Mesenchymal stem cell (in vitro differentiated cells and primary cell): Measurements from ENCODE around the gene STAB1.

Experiments used
- DNase-seq: peaks from one replicate; pipeline ENCODE4 v3.0.0-alpha.2; 2013
- H2AFZ ChIP-seq: one replicate; pipeline ENCODE4 v1.6.1; 2013; ENCODE audit warnings: low read depth, mild to moderate bottlenecking, control low read depth, inconsistent platforms, low read length, moderate library complexity
- H2AK5ac ChIP-seq: 2 replicates; pipeline ENCODE4 v1.6.1; 2013; ENCODE audit warnings: low read length, moderate library complexity, mild to moderate bottlenecking, inconsistent platforms; ENCODE audit not compliant: severe bottlenecking
- H2BK120ac ChIP-seq: one replicate; pipeline ENCODE4 v1.6.1; 2013; ENCODE audit warnings: low read depth, mild to moderate bottlenecking, inconsistent platforms, low read length, moderate library complexity
- H2BK12ac ChIP-seq, 2 experiments: one replicate each; pipeline ENCODE4 v1.6.1; 2013; ENCODE audit warnings: inconsistent platforms in 2 of 2, low read length in 2 of 2, mild to moderate bottlenecking in 2 of 2, moderate library complexity in 2 of 2, control low read depth in 1 of 2
- H2BK15ac ChIP-seq: one replicate; pipeline ENCODE4 v1.6.1; 2013; ENCODE audit warnings: mild to moderate bottlenecking, low read depth, inconsistent platforms; ENCODE audit not compliant: poor library complexity, severe bottlenecking
- H2BK5ac ChIP-seq: 2 replicates; pipeline ENCODE4 v1.6.1; 2013; ENCODE audit warnings: low read depth, mild to moderate bottlenecking, low read length, control low read depth, inconsistent platforms; ENCODE audit not compliant: poor library complexity, severe bottlenecking
- H3K14ac ChIP-seq, 2 experiments: one replicate each; pipeline ENCODE4 v1.6.1; 2013; ENCODE audit warnings: inconsistent platforms in 2 of 2, low read length in 2 of 2, control low read depth in 1 of 2, mild to moderate bottlenecking in 1 of 2, moderate library complexity in 1 of 2
- H3K18ac ChIP-seq, 2 experiments: one replicate each; pipeline ENCODE4 v1.6.1; 2013; ENCODE audit warnings: inconsistent platforms in 2 of 2, low read length in 2 of 2, control low read depth in 1 of 2, low read depth in 1 of 2, mild to moderate bottlenecking in 1 of 2
- H3K23ac ChIP-seq, 2 experiments: one replicate each; pipeline ENCODE4 v1.6.1; 2013; ENCODE audit warnings: inconsistent platforms in 2 of 2, low read length in 2 of 2, mild to moderate bottlenecking in 2 of 2, moderate library complexity in 2 of 2, control low read depth in 1 of 2
- H3K27ac ChIP-seq: 2 replicates; pipeline ENCODE4 v1.5.1; 2013; ENCODE audit warnings: mild to moderate bottlenecking, moderate library complexity, low read length, control low read depth, inconsistent platforms; ENCODE audit not compliant: poor library complexity, severe bottlenecking
- H3K27me3 ChIP-seq, 2 experiments: 2 replicates each; pipeline versions ENCODE4 v1.6.1 to v1.7.0; 2013; ENCODE audit warnings: low read length in 2 of 2, mild to moderate bottlenecking in 2 of 2, moderate library complexity in 2 of 2, control low read depth in 1 of 2, inconsistent platforms in 1 of 2; ENCODE audit not compliant: control insufficient read depth in 1 of 2, insufficient read depth in 1 of 2
- H3K36me3 ChIP-seq, 2 experiments: 2 replicates each; pipeline versions ENCODE4 v1.6.1 to v1.7.0; 2013; ENCODE audit warnings: low read length in 2 of 2, control low read depth in 1 of 2, inconsistent platforms in 1 of 2, low read depth in 1 of 2, mild to moderate bottlenecking in 1 of 2; ENCODE audit not compliant: insufficient read depth in 2 of 2, control insufficient read depth in 1 of 2
- H3K4ac ChIP-seq, 2 experiments: one replicate each; pipeline ENCODE4 v1.6.1; 2013; ENCODE audit warnings: inconsistent platforms in 2 of 2, low read length in 2 of 2, mild to moderate bottlenecking in 2 of 2, moderate library complexity in 2 of 2, control low read depth in 1 of 2, low read depth in 1 of 2
- H3K4me1 ChIP-seq: 2 replicates; pipeline ENCODE4 v1.6.1; 2013; ENCODE audit warnings: low read depth, low read length, control low read depth; ENCODE audit not compliant: control insufficient read depth, insufficient read depth
- H3K4me2 ChIP-seq: 2 replicates; pipeline ENCODE4 v1.6.1; 2013; ENCODE audit warnings: low read length, mild to moderate bottlenecking, inconsistent platforms; ENCODE audit not compliant: poor library complexity, severe bottlenecking
- H3K4me3 ChIP-seq, 2 experiments: 2 replicates each; pipeline versions ENCODE4 v1.5.1 to v1.7.0; 2013; ENCODE audit warnings: low read length in 2 of 2, mild to moderate bottlenecking in 2 of 2, control low read depth in 1 of 2, low read depth in 1 of 2; ENCODE audit not compliant: insufficient read depth in 1 of 2
- H3K79me1 ChIP-seq: replicated peaks from 2 replicates; pipeline ENCODE4 v1.6.1; 2013; ENCODE audit warnings: mild to moderate bottlenecking, control low read depth, low read length, inconsistent platforms; ENCODE audit not compliant: poor library complexity, severe bottlenecking
- H3K9ac ChIP-seq: 2 replicates; pipeline ENCODE4 v1.7.0; 2013; ENCODE audit warnings: mild to moderate bottlenecking, low read length, moderate library complexity
- H3K9me3 ChIP-seq: 2 replicates; pipeline ENCODE4 v1.7.0; 2013; ENCODE audit warnings: mild to moderate bottlenecking, low read length; ENCODE audit not compliant: control insufficient read depth
- H4K8ac ChIP-seq: one replicate; pipeline ENCODE4 v1.6.1; 2013; ENCODE audit warnings: inconsistent platforms, mild to moderate bottlenecking, low read length, moderate library complexity
- H4K91ac ChIP-seq: one replicate; pipeline ENCODE4 v1.6.1; 2013; ENCODE audit warnings: mild to moderate bottlenecking, low read length, inconsistent platforms
- WGBS: methylation state at CpG from one replicate; pipeline ENCODE4 v1.1.7; 2013; ENCODE audit warnings: mixed read lengths; 5-methylcytosine and 5-hydroxymethylcytosine counted together

The STAB1 gene

DNA sequence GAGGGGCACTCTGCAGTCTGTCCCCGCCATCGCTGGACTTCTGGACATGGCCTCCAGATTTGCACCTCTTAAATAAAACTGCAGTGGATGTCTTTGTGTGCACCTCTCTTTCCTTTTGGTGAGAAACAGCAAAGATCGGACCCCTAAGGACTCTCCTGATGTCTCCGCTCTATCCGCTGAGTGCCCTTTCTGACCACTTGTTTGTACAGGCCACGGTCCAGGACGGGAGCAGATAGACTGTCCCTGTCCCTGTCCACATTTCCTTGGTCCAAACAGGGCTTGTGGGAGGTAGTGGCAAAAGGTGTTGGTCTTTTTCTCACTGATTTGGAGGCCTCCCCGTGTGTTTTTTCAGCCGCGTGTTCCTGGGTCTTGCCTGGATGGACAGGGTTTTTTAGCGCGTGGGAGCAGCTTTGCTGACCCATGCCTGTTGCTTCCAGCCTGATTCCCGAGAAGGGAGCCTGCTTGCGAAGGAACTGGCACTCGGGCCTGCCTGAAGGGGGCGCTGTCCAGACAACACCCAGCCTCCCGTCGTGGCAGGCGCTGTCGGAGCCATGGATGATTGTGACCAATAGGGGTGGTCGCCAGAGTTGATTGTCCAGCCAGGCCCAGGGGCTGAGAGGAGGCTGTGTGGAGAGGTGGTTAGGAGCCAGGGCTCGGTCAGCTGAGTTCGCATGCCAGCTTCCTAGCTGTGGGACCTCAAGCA, 13.2 kb upstream of the STAB1 start:
- Histone ChIP-seq H3K27me3 (no peaks in the 10 kb centered on the region), H2BK15ac (no peak overlapping the region)
- WGBS, result 89% methylated on average over 23 of the region's 23 CpGs

DNA sequence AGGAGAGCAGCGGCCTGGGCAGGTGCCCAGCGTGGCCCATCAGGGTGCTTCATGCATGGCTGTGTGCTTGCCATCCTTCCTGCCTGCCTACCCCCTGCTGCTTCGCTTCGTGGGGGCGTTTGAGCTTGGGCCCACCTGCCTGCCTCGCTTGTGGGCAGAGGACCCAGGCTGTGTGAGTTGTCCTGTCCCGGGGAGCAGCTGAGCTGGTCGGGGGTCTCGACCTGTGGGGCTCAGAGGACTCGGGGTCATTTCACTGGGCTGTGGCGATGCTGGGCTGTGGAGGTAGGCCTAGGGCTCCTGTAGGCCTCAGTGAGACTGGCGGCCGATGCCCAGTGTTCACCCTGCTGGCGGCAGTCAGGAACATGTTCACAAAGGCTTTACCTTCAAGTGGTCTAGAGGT, 12.1 kb upstream of the STAB1 start:
- Histone ChIP-seq H2AFZ (no peak overlapping the region), H2AK5ac (no peak overlapping the region), H3K4me1 (peaks cover 9% of the 10 kb centered on the region), H3K27ac (no peak overlapping the region), H3K18ac (no peak overlapping the region), H3K23ac (no peak overlapping the region), H4K91ac (peak overlapping the region; percentile 30), H3K36me3 (peaks cover 81 to 96% of the 10 kb centered on the region in 2 experiments), H3K4me3 (no peak overlapping the region), H2BK12ac (no peak overlapping the region), H3K79me1 (peaks cover 47% of the 10 kb centered on the region), H3K4me2 (no peak overlapping the region), H2BK15ac (no peak overlapping the region), H2BK120ac (no peak overlapping the region), H2BK5ac (no peak overlapping the region), H3K9me3 (no peaks in the 10 kb centered on the region), H3K9ac (peak overlapping the region; percentile 30), H4K8ac (no peak overlapping the region), H3K4ac (no peak overlapping the region), H3K27me3 (no peaks in the 10 kb centered on the region), H3K14ac (no peak overlapping the region)
- 91% methylated on average over 14 of the region's 14 CpGs for WGBS
- DNase-seq, result no peak

More for the DNA sequence above, 13.2 kb upstream of the STAB1 start:
- Histone ChIP-seq H2BK12ac (no peak overlapping the region), H2AK5ac (no peak overlapping the region), H4K8ac (no peak overlapping the region), H2BK5ac (no peak overlapping the region), H3K18ac (no peak overlapping the region), H3K23ac (no peak overlapping the region), H3K9ac (no peak overlapping the region), H2AFZ (no peak overlapping the region), H3K9me3 (no peaks in the 10 kb centered on the region), H2BK120ac (no peak overlapping the region), H3K27ac (no peak overlapping the region), H3K4me1 (peaks cover 9% of the 10 kb centered on the region), H3K14ac (no peak overlapping the region), H3K4ac (no peak overlapping the region), H3K79me1 (peaks cover 56% of the 10 kb centered on the region), H3K4me2 (no peak overlapping the region), H4K91ac (no peak overlapping the region), H3K4me3 (no peak overlapping the region), H3K36me3 (peaks cover 81 to 96% of the 10 kb centered on the region in 2 experiments)
- peak; percentile 23 for DNase-seq

DNA sequence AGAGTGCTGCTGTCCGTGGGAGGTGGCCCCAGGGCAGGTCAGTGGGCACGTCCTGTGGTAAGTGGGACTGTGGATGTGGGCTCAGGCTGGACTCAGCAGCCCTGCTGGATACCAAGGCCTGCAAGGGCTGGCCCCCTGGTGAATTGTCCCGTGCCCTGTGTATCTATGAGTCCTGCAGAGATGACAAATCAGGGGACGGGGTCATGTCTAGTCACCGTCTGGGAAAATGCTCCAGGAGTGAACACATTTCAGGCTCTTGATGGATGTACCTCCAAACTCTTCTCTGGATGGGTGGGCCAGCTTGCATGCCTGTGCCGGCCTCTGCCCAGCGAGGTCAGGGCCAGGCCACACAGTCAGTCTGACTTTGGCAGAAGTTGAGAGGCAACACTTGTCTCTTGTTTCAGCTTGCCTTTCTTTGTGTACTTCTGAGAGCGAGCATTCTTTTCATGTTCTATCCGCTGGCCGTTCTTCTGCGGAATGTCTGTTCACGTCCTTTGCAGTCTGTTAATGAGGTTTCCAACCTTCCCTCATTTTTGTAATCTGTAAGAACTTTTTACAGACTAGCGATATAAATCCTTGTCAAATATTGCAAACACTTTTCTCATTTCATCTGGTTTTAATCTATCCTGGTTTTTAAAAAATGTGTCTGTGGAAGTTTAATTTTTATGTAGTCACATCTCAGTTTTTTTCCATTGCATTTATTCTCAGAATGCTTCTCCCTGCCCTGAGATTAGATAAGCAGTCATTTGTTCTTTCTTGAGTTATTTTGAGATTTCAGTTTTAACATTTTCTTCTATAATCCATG, 11.4 kb upstream of the STAB1 start:
- no peak overlapping the region for H2AFZ ChIP-seq
- no peak overlapping the region for H3K4me3 ChIP-seq
- peaks cover 9% of the 10 kb centered on the region for H3K4me1 ChIP-seq
- H3K36me3 ChIP-seq, result peaks cover 79 to 96% of the 10 kb centered on the region in 2 experiments
- H2BK5ac ChIP-seq, result no peak overlapping the region
- no peak overlapping the region for H4K8ac ChIP-seq
- H3K9me3 ChIP-seq, result no peaks in the 10 kb centered on the region
- H3K4ac ChIP-seq, result no peak overlapping the region
- H2BK120ac ChIP-seq, result no peak overlapping the region
- H3K27ac ChIP-seq, result no peak overlapping the region
- H3K23ac ChIP-seq, result no peak overlapping the region
- H2BK12ac ChIP-seq, result no peak overlapping the region
- peaks cover 48% of the 10 kb centered on the region for H3K79me1 ChIP-seq
- no peak overlapping the region for H2AK5ac ChIP-seq
- H2BK15ac ChIP-seq, result no peak overlapping the region
- H3K14ac ChIP-seq, result no peak overlapping the region
- no peak overlapping the region for H3K18ac ChIP-seq
- no peak overlapping the region for H4K91ac ChIP-seq
- no peak overlapping the region for H3K4me2 ChIP-seq
- no peaks in the 10 kb centered on the region for H3K27me3 ChIP-seq
- DNase-seq, result no peak
- peak overlapping the region; percentile 30 for H3K9ac ChIP-seq
- WGBS, result 89% methylated on average over 12 of the region's 13 CpGs

DNA sequence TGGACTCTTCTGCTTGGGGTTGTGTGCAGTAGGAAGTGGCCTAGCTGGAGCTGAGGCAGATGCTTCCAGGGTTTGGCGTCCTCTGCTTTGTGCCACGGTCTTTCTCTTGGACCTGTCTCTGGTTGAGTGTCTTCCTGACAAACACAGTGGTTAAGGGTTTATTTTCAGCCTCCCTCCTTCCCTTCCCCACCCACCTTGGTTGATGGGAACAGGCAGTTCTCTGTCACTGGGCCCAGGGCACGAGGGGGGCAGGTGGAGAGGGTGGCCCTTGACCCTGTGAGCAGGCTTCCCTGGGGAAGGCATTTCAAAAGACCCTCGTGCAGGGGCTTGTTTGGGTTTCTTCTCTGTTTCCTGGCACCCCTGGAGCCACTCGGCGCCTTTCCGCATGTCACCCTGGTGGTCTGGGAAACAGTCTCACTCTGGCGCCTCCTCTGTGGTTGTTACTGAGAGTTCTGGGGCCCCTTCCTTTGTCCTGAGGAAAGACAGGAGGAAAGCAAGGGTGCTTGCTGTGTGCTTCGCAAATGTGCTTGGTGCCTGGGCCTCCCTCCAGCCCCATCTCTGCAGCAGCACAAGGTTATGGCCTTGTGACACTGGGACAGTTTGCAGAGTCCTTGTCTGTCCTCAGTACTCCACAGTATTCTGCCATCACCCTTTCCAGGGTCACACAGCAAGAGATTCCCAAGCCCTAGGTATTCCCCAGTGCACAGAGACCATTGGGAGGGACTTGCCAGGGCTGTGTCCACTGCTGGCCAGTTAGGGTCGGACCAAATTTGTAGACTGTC, 10.3 kb upstream of the STAB1 start:
- Histone ChIP-seq H2BK120ac (no peak overlapping the region), H2AK5ac (no peak overlapping the region), H3K14ac (no peak overlapping the region), H2AFZ (no peak overlapping the region), H3K18ac (no peak overlapping the region), H4K91ac (no peak overlapping the region), H2BK5ac (no peak overlapping the region), H3K23ac (no peak overlapping the region), H2BK15ac (no peak overlapping the region), H3K27ac (no peak overlapping the region), H3K4me3 (no peak overlapping the region), H3K36me3 (peaks cover 79 to 96% of the 10 kb centered on the region in 2 experiments), H3K79me1 (peaks cover 47% of the 10 kb centered on the region), H3K27me3 (no peaks in the 10 kb centered on the region), H3K9ac (no peak overlapping the region), H3K4me2 (no peak overlapping the region), H2BK12ac (no peak overlapping the region), H3K4me1 (peaks cover 11% of the 10 kb centered on the region), H3K9me3 (no peaks in the 10 kb centered on the region), H4K8ac (no peak overlapping the region), H3K4ac (no peak overlapping the region)
- no peak for DNase-seq
- WGBS, result 91% methylated on average over 10 of the region's 10 CpGs
